Fibroblast of the conjunctiva (primary cell): Measurements from ENCODE around the gene CDK16.
A peak's percentile ranks its signal among the peaks of the same experiment; 100 is the strongest.

Source experiments
- DNase-seq: peaks from one replicate; pipeline ENCODE4 v3.0.0-alpha.2; 2010; ENCODE audit warnings: low read depth

CDK16 gene

GRCh38 chrX:47186096-47186740 is 32.3 kb upstream of the CDK16 start:
- DNase-seq, result no peak

- DNase-seq, result no peak
Measured at GRCh38 chrX:47187106-47187677, 31.3 kb upstream of the CDK16 start.

- no peak for DNase-seq
Measured at GRCh38 chrX:47189906-47190305, 28.6 kb upstream of the CDK16 start.

GRCh38 chrX:47190445-47191269 is 27.8 kb upstream of the CDK16 start:
- peak; percentile 86 for DNase-seq

GRCh38 chrX:47191331-47191730 is 27.1 kb upstream of the CDK16 start:
- DNase-seq, result no peak

- DNase-seq, result no peak
Measured at GRCh38 chrX:47191806-47192401, 26.6 kb upstream of the CDK16 start.

GRCh38 chrX:47193475-47194193 is 24.8 kb upstream of the CDK16 start, which contains the start of gene UBA1:
UBA1 (plus strand) TSS chrX:47193829; CDS start chrX:47198803, 4,974 bp downstream.
- peak; percentile 95 for DNase-seq

GRCh38 chrX:47194194-47194787 is 24.2 kb upstream of the CDK16 start:
- DNase-seq, result no peak

- no peak for DNase-seq
Measured at GRCh38 chrX:47196098-47196497, 22.4 kb upstream of the CDK16 start.

GRCh38 chrX:47197526-47197925 is 21.0 kb upstream of the CDK16 start:
- no peak for DNase-seq

GRCh38 chrX:47198026-47198686 is 20.3 kb upstream of the CDK16 start:
- DNase-seq, result no peak

GRCh38 chrX:47198687-47199080 is 19.8 kb upstream of the CDK16 start:
- no peak for DNase-seq

GRCh38 chrX:47199286-47199685 is 19.2 kb upstream of the CDK16 start:
- DNase-seq, result no peak

GRCh38 chrX:47200385-47201150 is 17.9 kb upstream of the CDK16 start:
- peak; percentile 80 for DNase-seq

- no peak for DNase-seq
Measured at GRCh38 chrX:47201345-47201944, 17.0 kb upstream of the CDK16 start.

- DNase-seq, result no peak
Measured at GRCh38 chrX:47202316-47202715, 16.2 kb upstream of the CDK16 start.

GRCh38 chrX:47202877-47203276 is 15.6 kb upstream of the CDK16 start:
- DNase-seq, result no peak

- DNase-seq, result no peak
Measured at GRCh38 chrX:47204970-47205369, 13.5 kb upstream of the CDK16 start.

GRCh38 chrX:47206316-47206715 is 12.2 kb upstream of the CDK16 start:
- no peak for DNase-seq

GRCh38 chrX:47208108-47208507 is 10.4 kb upstream of the CDK16 start:
- DNase-seq, result no peak
